22Rv1 (cell line): Measurements from ENCODE around the gene GZMM.
"Not testable (repeated sequence)": the region's sequence is repeated elsewhere in the genome, so short reads cannot be mapped to it uniquely, and the experiment has no call there.

ENCODE experiments used
- ZFX ChIP-seq: fragments of 450-650 bp; IDR thresholded peaks from 2 replicates; pipeline ENCODE4 v1.6.1; 2017; ENCODE audit warnings: antibody characterized with exemption, borderline replicate concordance
- TF ChIP-seq, protein P1 (sequence below): fragments of 450-650 bp; IDR thresholded peaks from 2 replicates; pipeline ENCODE4 v1.5.1; 2017; ENCODE audit warnings: mild to moderate bottlenecking

- TF ChIP-seq, protein P1, sequence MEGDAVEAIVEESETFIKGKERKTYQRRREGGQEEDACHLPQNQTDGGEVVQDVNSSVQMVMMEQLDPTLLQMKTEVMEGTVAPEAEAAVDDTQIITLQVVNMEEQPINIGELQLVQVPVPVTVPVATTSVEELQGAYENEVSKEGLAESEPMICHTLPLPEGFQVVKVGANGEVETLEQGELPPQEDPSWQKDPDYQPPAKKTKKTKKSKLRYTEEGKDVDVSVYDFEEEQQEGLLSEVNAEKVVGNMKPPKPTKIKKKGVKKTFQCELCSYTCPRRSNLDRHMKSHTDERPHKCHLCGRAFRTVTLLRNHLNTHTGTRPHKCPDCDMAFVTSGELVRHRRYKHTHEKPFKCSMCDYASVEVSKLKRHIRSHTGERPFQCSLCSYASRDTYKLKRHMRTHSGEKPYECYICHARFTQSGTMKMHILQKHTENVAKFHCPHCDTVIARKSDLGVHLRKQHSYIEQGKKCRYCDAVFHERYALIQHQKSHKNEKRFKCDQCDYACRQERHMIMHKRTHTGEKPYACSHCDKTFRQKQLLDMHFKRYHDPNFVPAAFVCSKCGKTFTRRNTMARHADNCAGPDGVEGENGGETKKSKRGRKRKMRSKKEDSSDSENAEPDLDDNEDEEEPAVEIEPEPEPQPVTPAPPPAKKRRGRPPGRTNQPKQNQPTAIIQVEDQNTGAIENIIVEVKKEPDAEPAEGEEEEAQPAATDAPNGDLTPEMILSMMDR, result not testable (repeated sequence)
- not testable (repeated sequence) for TF ChIP-seq ZFX
These were observed 41.3 kb downstream of the GZMM start for GRCh38 chr19:585146-585545.
